Measurements from ENCODE around the gene GRAPL. TPM values are rescaled to one million over a fixed set of nuclear protein-coding genes. Genes with fewer than 3 reads are reported as not detected.

Gene GRAPL
- total RNA-seq, 2 experiments from 2014 or later: 3.1 to 3.5 TPM

Other genes with a start within 250 kb of the GRAPL start
- gene SLC5A10, start 175.4 kb upstream of the GRAPL start, total RNA-seq: not detected
- gene FAM83G, start 122.8 kb upstream of the GRAPL start, total RNA-seq: 10 to 100 TPM; 10.3 to 10.4 TPM
- 10 to 100 TPM; 14.5 to 14.8 TPM for gene GRAP, start 80.6 kb upstream of the GRAPL start, total RNA-seq
- 1 to 10 TPM; 2.7 to 4.6 TPM for gene EPN2, start 109.8 kb downstream of the GRAPL start, total RNA-seq
- 1 to 10 TPM; 4.7 to 7.3 TPM for gene B9D1, start 235.1 kb downstream of the GRAPL start, total RNA-seq

All from activated naive CD8-positive, alpha-beta T cell treated with anti-CD3 and anti-CD28 coated beads for 36 hours (primary cell).